Naive thymus-derived CD4-positive, alpha-beta T cell (primary cell): ENCODE results near the gene HOOK1. TPM values are rescaled to one million over a fixed set of nuclear protein-coding genes. Genes with fewer than 3 reads are reported as not detected.

Experiments
- ATAC-seq: fragments of 150-1000 bp; cut with Tn5 transposase; 2 replicates; pipeline ENCODE4 v1.10.0; 2021; ENCODE audit warnings: mild to moderate bottlenecking, moderate library complexity
- CTCF ChIA-PET: fragments of 350-600 bp; sonication (Branson Sonifier 250); formaldehyde crosslinking; loops from one replicate; lab custom pipeline; 2021; ENCODE audit warnings: antibody characterized with exemption; lab: Charles Lee
- POLR2A ChIA-PET: fragments of 350-600 bp; sonication (Branson Sonifier 250); formaldehyde crosslinking; loops from one replicate; lab custom pipeline; 2021; ENCODE audit warnings: antibody characterized with exemption, inconsistent platforms; lab: Charles Lee
- DNase-seq, 9 donors: peaks; one replicate each; pipeline versions ENCODE4 v3.0.0 to v3.0.0-alpha.2; 2020 to 2022; ENCODE audit warnings: mixed read lengths in 1 of 9
- H3K27ac ChIP-seq: one replicate; pipeline ENCODE4 v1.7.0; 2013; ENCODE audit warnings: mild to moderate bottlenecking, low read depth, low read length, moderate library complexity
- H3K27me3 ChIP-seq, 2 donors: one replicate each; pipeline ENCODE4 v1.7.0; 2013; ENCODE audit warnings: low read length in 2 of 2, mild to moderate bottlenecking in 2 of 2, moderate library complexity in 2 of 2; ENCODE audit not compliant: control insufficient read depth in 2 of 2, insufficient read depth in 2 of 2
- H3K36me3 ChIP-seq, 3 experiments: 1 replicate in 2 of 3; 2 replicates in 1 of 3; pipeline ENCODE4 v1.7.0; 2013; ENCODE audit warnings: low read length in 3 of 3, mild to moderate bottlenecking in 3 of 3, moderate library complexity in 1 of 3; ENCODE audit not compliant: insufficient read depth in 3 of 3, control insufficient read depth in 2 of 3
- H3K4me1 ChIP-seq, 2 donors: one replicate each; pipeline ENCODE4 v1.7.0; 2013; ENCODE audit warnings: low read length in 2 of 2, mild to moderate bottlenecking in 2 of 2, moderate library complexity in 1 of 2; ENCODE audit not compliant: control insufficient read depth in 2 of 2, insufficient read depth in 2 of 2
- H3K4me3 ChIP-seq: 2 replicates; pipeline ENCODE4 v1.7.0; 2013; ENCODE audit warnings: mild to moderate bottlenecking, low read length
- H3K9me3 ChIP-seq, 3 experiments: 1 replicate in 2 of 3; 2 replicates in 1 of 3; pipeline ENCODE4 v1.7.0; 2013; ENCODE audit warnings: low read length in 3 of 3; ENCODE audit not compliant: control insufficient read depth in 2 of 3
- H3K27ac Mint-ChIP-seq, 9 donors: one replicate each; pipeline ENCODE4 v1.8.0; 2020 to 2022; ENCODE audit warnings: mixed read lengths in 9 of 9, mild to moderate bottlenecking in 8 of 9, moderate library complexity in 5 of 9, inconsistent platforms in 2 of 9
- H3K27me3 Mint-ChIP-seq, 5 donors: one replicate each; pipeline ENCODE4 v1.8.0; 2021 to 2022; ENCODE audit warnings: mixed read lengths in 5 of 5, mild to moderate bottlenecking in 1 of 5
- H3K36me3 Mint-ChIP-seq, 5 donors: one replicate each; pipeline ENCODE4 v1.8.0; 2020 to 2022; ENCODE audit warnings: mixed read lengths in 5 of 5, mild to moderate bottlenecking in 3 of 5, inconsistent platforms in 1 of 5
- H3K4me1 Mint-ChIP-seq, 7 donors: one replicate each; pipeline ENCODE4 v1.8.0; 2020 to 2022; ENCODE audit warnings: mixed read lengths in 7 of 7, mild to moderate bottlenecking in 3 of 7, inconsistent platforms in 1 of 7
- H3K4me3 Mint-ChIP-seq, 10 donors: one replicate each; pipeline ENCODE4 v1.8.0; 2020 to 2022; ENCODE audit warnings: mild to moderate bottlenecking in 10 of 10, mixed read lengths in 10 of 10, moderate library complexity in 6 of 10, inconsistent platforms in 2 of 10
- H3K9me3 Mint-ChIP-seq, 11 donors: one replicate each; pipeline ENCODE4 v1.8.0; 2020 to 2022; ENCODE audit warnings: mixed read lengths in 11 of 11, mild to moderate bottlenecking in 4 of 11, inconsistent platforms in 1 of 11, moderate library complexity in 1 of 11
- intact Hi-C, 2 donors: fragments of 100-400 bp; cut with micrococcal nuclease; formaldehyde crosslinking; loops; one replicate each; pipeline ENCODE4 v1.15.1; 2023
- polyA plus RNA-seq, 2 donors: library from polyadenylated mRNA; unstranded; fragments of 300-500 nt; fragmentation: Illumina TruSeq; gene quantifications; one replicate each; pipeline ENCODE4 v1.2.3, GENCODE V29; 2021
- total RNA-seq, 6 experiments: library from RNA in 5 of 6; stranded (reverse) in 5 of 6; gene quantifications; 1 replicate in 5 of 6; 2 replicates in 1 of 6; pipeline ENCODE4 v1.2.3 and lab custom pipeline; 2021 to 2026

HOOK1 gene
- total and polyA plus RNA-seq, 7 experiments from 2014 or later = 3.0 to 28.9 (median 23.5) TPM

GRCh38 chr1:59892841-59893811, 78.4 kb downstream of the HOOK1 start:
- CTCF ChIA-PET = interaction anchor here (0.7 kb wide), 1 partner anchor 15 kb away, joined by 3 read pairs; no protein-coding TSS in a partner anchor
- DNase-seq (peak in 5 of 9 donors; percentile 10 to 38 (median 23)), ATAC-seq (peak; percentile 66)
- POLR2A ChIA-PET = no interaction called here
- peaks cover 9 to 30% (median 25%) of the 10 kb centered on the region in 7 donors for H3K4me1 Mint-ChIP-seq
- Histone ChIP-seq H3K27ac (peak overlapping the region; percentile 59), H3K4me3 (no peak overlapping the region), H3K36me3 (no peaks in the 10 kb centered on the region), H3K27me3 (no peaks in the 10 kb centered on the region), H3K4me1 (peaks cover 0 to 14% of the 10 kb centered on the region in 2 donors), H3K9me3 (no peaks in the 10 kb centered on the region)
- peak overlapping the region; percentile 40 to 81 (median 68) for H3K4me3 Mint-ChIP-seq
- H3K27ac Mint-ChIP-seq = peak overlapping the region; percentile 15 to 93 (median 86)
- peaks cover 0 to 5% (median 0%) of the 10 kb centered on the region in 5 donors for H3K27me3 Mint-ChIP-seq
- H3K36me3 Mint-ChIP-seq = peaks cover 0 to 17% (median 8%) of the 10 kb centered on the region in 5 donors
- intact Hi-C loops = no loop called here
- H3K9me3 Mint-ChIP-seq = peaks cover 2 to 33% (median 11%) of the 10 kb centered on the region in 11 donors

GRCh38 chr1:59897165-59897564, 82.4 kb downstream of the HOOK1 start:
- no peaks in the 10 kb centered on the region for H3K27me3 Mint-ChIP-seq
- Histone ChIP-seq H3K4me3 (no peak overlapping the region), H3K27me3 (no peaks in the 10 kb centered on the region), H3K36me3 (no peaks in the 10 kb centered on the region), H3K4me1 (peaks cover 0 to 14% of the 10 kb centered on the region in 2 donors), H3K27ac (no peak overlapping the region), H3K9me3 (no peaks in the 10 kb centered on the region)
- ATAC-seq (no peak), DNase-seq (no peak)
- ChIA-PET CTCF (no interaction called here), POLR2A (no interaction called here)
- peaks cover 9 to 26% (median 23%) of the 10 kb centered on the region in 7 donors for H3K4me1 Mint-ChIP-seq
- peaks cover 0 to 26% (median 9%) of the 10 kb centered on the region in 5 donors for H3K36me3 Mint-ChIP-seq
- no peak overlapping the region for H3K27ac Mint-ChIP-seq
- H3K9me3 Mint-ChIP-seq = no peaks in the 10 kb centered on the region
- intact Hi-C loops = no loop called here
- no peak overlapping the region for H3K4me3 Mint-ChIP-seq

- POLR2A ChIA-PET = no interaction called here
- no peak overlapping the region for H3K27ac Mint-ChIP-seq
- H3K27ac ChIP-seq = no peak overlapping the region
- no peaks in the 10 kb centered on the region for H3K36me3 ChIP-seq
- H3K4me1 ChIP-seq = peaks cover 0 to 1% of the 10 kb centered on the region in 2 donors
- no peak for DNase-seq
- H3K4me3 ChIP-seq = no peak overlapping the region
- H3K27me3 Mint-ChIP-seq = peaks cover 0 to 2% (median 0%) of the 10 kb centered on the region in 5 donors
- H3K27me3 ChIP-seq = no peaks in the 10 kb centered on the region
- peaks cover 4 to 14% (median 5%) of the 10 kb centered on the region in 7 donors for H3K4me1 Mint-ChIP-seq
- no peaks in the 10 kb centered on the region for H3K9me3 Mint-ChIP-seq
- no peaks in the 10 kb centered on the region for H3K9me3 ChIP-seq
- CTCF ChIA-PET = no interaction called here
- ATAC-seq = no peak
- intact Hi-C loops = no loop called here
- no peak overlapping the region for H3K4me3 Mint-ChIP-seq
- peaks cover 0 to 26% (median 9%) of the 10 kb centered on the region in 5 donors for H3K36me3 Mint-ChIP-seq
Measured at GRCh38 chr1:59898927-59899326, 84.2 kb downstream of the HOOK1 start.

- H3K27ac ChIP-seq = no peak overlapping the region
- Mint-ChIP-seq H3K27me3 (peaks cover 0 to 2% (median 0%) of the 10 kb centered on the region in 5 donors), H3K9me3 (no peaks in the 10 kb centered on the region), H3K4me1 (peaks cover 0 to 5% (median 4%) of the 10 kb centered on the region in 7 donors), H3K27ac (no peak overlapping the region), H3K36me3 (peaks cover 0 to 26% (median 9%) of the 10 kb centered on the region in 5 donors), H3K4me3 (no peak overlapping the region)
- CTCF ChIA-PET = no interaction called here
- no peaks in the 10 kb centered on the region for H3K27me3 ChIP-seq
- no peak for DNase-seq
- intact Hi-C loops = no loop called here
- no peak overlapping the region for H3K4me3 ChIP-seq
- H3K36me3 ChIP-seq = no peaks in the 10 kb centered on the region
- H3K9me3 ChIP-seq = no peaks in the 10 kb centered on the region
- no peak for ATAC-seq
- POLR2A ChIA-PET = no interaction called here
- no peaks in the 10 kb centered on the region for H3K4me1 ChIP-seq
Measured at GRCh38 chr1:59900640-59901039, 85.9 kb downstream of the HOOK1 start.

DNA sequence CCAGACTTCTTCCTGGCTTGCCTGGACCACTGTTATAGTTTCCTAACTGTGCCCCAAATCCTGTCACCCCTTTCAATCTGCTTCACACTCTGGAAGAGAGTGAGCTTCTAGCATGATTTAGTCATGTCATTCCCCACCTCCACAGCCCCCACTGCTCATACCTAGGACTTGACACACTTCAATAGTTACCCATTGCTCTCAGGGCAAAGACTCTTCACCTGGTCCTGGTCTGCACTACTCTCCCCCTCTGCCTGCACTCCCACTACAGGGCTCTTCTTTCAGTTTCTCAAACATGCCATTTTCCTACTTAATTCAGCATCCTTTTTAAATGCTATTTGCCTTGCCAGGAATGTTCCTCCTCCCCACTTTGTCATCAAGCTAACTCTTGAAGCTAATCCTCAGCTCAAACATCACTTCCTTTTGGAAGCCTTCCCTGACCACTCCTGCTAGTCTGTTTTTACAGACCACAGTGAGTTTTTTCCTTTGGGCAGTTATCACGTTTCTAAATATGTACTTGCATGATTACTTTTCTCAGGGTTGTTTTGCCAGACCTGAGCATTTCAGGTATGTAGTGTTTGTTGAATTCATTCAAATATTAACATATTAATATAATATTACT, 87.1 kb downstream of the HOOK1 start:
- intact Hi-C loops = no loop called here
- Mint-ChIP-seq H3K27me3 (peaks cover 0 to 2% (median 0%) of the 10 kb centered on the region in 5 donors), H3K36me3 (peaks cover 0 to 30% (median 10%) of the 10 kb centered on the region in 5 donors), H3K4me1 (peaks cover 0 to 5% (median 4%) of the 10 kb centered on the region in 7 donors), H3K9me3 (no peaks in the 10 kb centered on the region), H3K27ac (no peak overlapping the region), H3K4me3 (no peak overlapping the region)
- CTCF ChIA-PET = interaction anchor here (1.0 to 1.1 kb wide), 3 partner anchors 42 to 47 kb away, joined by 3 to 5 read pairs (median 3); no protein-coding TSS in a partner anchor
- Histone ChIP-seq H3K4me1 (no peaks in the 10 kb centered on the region), H3K4me3 (no peak overlapping the region), H3K9me3 (no peaks in the 10 kb centered on the region), H3K27ac (no peak overlapping the region), H3K36me3 (no peaks in the 10 kb centered on the region), H3K27me3 (no peaks in the 10 kb centered on the region)
- DNase-seq (no peak), ATAC-seq (no peak)
- POLR2A ChIA-PET = no interaction called here

GRCh38 chr1:59903141-59903754, 88.5 kb downstream of the HOOK1 start:
- Mint-ChIP-seq H3K36me3 (peaks cover 2 to 40% (median 14%) of the 10 kb centered on the region in 5 donors), H3K4me1 (peaks cover 0 to 5% (median 4%) of the 10 kb centered on the region in 7 donors), H3K27me3 (peaks cover 0 to 2% (median 0%) of the 10 kb centered on the region in 5 donors), H3K27ac (peak overlapping the region in 1 of 9 donors; percentile 26), H3K9me3 (no peaks in the 10 kb centered on the region), H3K4me3 (peak overlapping the region in 1 of 10 donors; percentile 9)
- Histone ChIP-seq H3K36me3 (no peaks in the 10 kb centered on the region), H3K27ac (no peak overlapping the region), H3K27me3 (no peaks in the 10 kb centered on the region), H3K4me3 (no peak overlapping the region), H3K9me3 (no peaks in the 10 kb centered on the region), H3K4me1 (no peaks in the 10 kb centered on the region)
- intact Hi-C loops = loop anchor here (1.0 kb wide), 1 partner anchor 44 kb away; no protein-coding TSS in a partner anchor
- DNase-seq = peak in 4 of 9 donors; percentile 8 to 10 (median 9)
- peak; percentile 45 for ATAC-seq
- POLR2A ChIA-PET = no interaction called here
- CTCF ChIA-PET = interaction anchor here (0.7 to 1.2 kb wide), 4 partner anchors 41 to 550 kb away, joined by 3 to 11 read pairs (median 3); no protein-coding TSS in a partner anchor
